Thymus (tissue), 11 donors: Measurements from ENCODE around the gene CNTN1. TPM values are rescaled to one million over a fixed set of nuclear protein-coding genes. Genes with fewer than 3 reads are reported as not detected.

Experiments used
- DNase-seq, 9 donors: peaks; one replicate each; pipeline ENCODE4 v3.0.0-alpha.2; 2013; ENCODE audit warnings: low spot score in 9 of 9, low read depth in 6 of 9, missing footprints in 1 of 9
- H3K27ac ChIP-seq, 2 donors: one replicate each; pipeline ENCODE4 v1.5.1; 2013; ENCODE audit warnings: control low read depth in 1 of 2, low read depth in 1 of 2, low read length in 1 of 2, mild to moderate bottlenecking in 1 of 2, moderate library complexity in 1 of 2
- H3K27me3 ChIP-seq, 2 donors: one replicate each; pipeline ENCODE4 v1.5.1; 2013; ENCODE audit warnings: low read length in 1 of 2; ENCODE audit not compliant: control insufficient read depth in 2 of 2, insufficient read depth in 1 of 2
- H3K36me3 ChIP-seq, 2 donors: one replicate each; pipeline ENCODE4 v1.5.1; 2013; ENCODE audit warnings: low read length in 1 of 2, mild to moderate bottlenecking in 1 of 2, moderate library complexity in 1 of 2; ENCODE audit not compliant: control insufficient read depth in 2 of 2, insufficient read depth in 2 of 2
- H3K4me1 ChIP-seq, 2 donors: one replicate each; pipeline ENCODE4 v1.5.1; 2013; ENCODE audit warnings: low read length in 2 of 2; ENCODE audit not compliant: control insufficient read depth in 2 of 2, insufficient read depth in 2 of 2
- H3K4me3 ChIP-seq, 2 donors: one replicate each; pipeline ENCODE4 v1.5.1; 2013; ENCODE audit warnings: low read length in 2 of 2, control low read depth in 1 of 2, mild to moderate bottlenecking in 1 of 2
- H3K9me3 ChIP-seq, 2 donors: one replicate each; pipeline ENCODE4 v1.5.1; 2013; ENCODE audit warnings: low read length in 1 of 2, mild to moderate bottlenecking in 1 of 2; ENCODE audit not compliant: control insufficient read depth in 2 of 2, insufficient read depth in 1 of 2
- WGBS: extraction: QIAGEN DNeasy Blood & Tissue Kit; methylation state at CpG from one replicate; pipeline ENCODE4 v1.1.7; 2013; 5-methylcytosine and 5-hydroxymethylcytosine counted together
- polyA plus RNA-seq: library from polyadenylated mRNA; stranded (reverse); fragments of 200-250 nt; gene quantifications from one replicate; pipeline ENCODE4 v1.2.3, GENCODE V29; 2013
- total RNA-seq: library from RNA; stranded (reverse); fragments of 120-200 nt; gene quantifications from one replicate; pipeline ENCODE4 v1.2.4, GENCODE V29; 2013
- donor health status: healthy.

CNTN1 gene
- total and polyA plus RNA-seq, 2 donors = 0.27 to 5.6 TPM

- DNase-seq = no peak
- WGBS = 96% methylated on average over 4 of the region's 4 CpGs
- H3K9me3 ChIP-seq = no peaks in the 10 kb centered on the region
Observed at GRCh38 chr12:40976546-40976945, 284.3 kb downstream of the CNTN1 start.

GRCh38 chr12:40980427-40980961 is 288.3 kb downstream of the CNTN1 start:
- Histone ChIP-seq H3K4me1 (no peaks in the 10 kb centered on the region), H3K9me3 (no peaks in the 10 kb centered on the region), H3K4me3 (no peak overlapping the region), H3K36me3 (no peaks in the 10 kb centered on the region), H3K27ac (no peak overlapping the region), H3K27me3 (no peaks in the 10 kb centered on the region)
- no peak for DNase-seq

More at GRCh38 chr12:40976546-40976945, 284.3 kb downstream of the CNTN1 start:
- no peak overlapping the region for H3K27ac ChIP-seq
- no peaks in the 10 kb centered on the region for H3K27me3 ChIP-seq
- H3K36me3 ChIP-seq = no peaks in the 10 kb centered on the region
- no peak overlapping the region for H3K4me3 ChIP-seq
- H3K4me1 ChIP-seq = no peaks in the 10 kb centered on the region

DNA sequence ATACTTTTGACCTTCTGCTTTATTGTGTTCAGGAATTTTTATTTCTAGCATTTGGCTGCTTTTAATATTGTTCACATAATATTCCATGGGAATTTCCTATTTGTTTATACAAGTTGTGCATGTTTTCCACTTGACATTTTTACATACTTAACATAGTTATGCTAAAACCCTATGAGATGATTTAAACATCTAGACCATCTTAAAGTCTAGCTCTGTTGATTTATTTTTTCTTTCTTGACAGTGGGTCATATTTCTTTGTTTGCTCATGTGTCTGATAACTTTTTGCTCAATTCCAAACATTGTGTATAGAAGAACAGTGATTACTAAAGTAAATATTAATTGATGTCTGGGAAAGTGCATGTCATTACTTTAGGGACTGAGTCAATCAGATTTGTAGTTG is 293.8 kb downstream of the CNTN1 start:
- Histone ChIP-seq H3K27me3 (no peaks in the 10 kb centered on the region), H3K4me3 (no peak overlapping the region), H3K36me3 (no peaks in the 10 kb centered on the region), H3K9me3 (no peaks in the 10 kb centered on the region), H3K27ac (no peak overlapping the region), H3K4me1 (no peaks in the 10 kb centered on the region)
- DNase-seq = no peak

DNA sequence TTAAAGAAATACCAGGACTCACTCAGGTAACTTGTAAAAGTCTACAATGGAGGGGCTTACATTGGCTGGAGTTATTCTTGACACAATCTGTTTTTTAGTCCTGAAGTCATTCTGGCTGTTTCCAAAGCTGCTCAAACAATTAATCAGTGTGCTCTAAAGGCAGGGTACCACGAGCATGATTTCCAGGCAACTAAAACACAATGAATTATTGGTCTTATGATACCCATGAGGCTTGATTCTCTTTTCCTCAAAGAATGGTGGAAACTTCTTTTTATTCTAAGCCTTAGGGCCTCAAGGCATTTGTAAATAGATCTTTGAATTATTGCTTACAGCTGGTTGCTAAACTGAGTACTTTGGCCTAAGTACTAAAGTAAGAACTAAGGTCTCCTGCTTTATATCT is 296.1 kb downstream of the CNTN1 start:
- Histone ChIP-seq H3K4me1 (no peaks in the 10 kb centered on the region), H3K27ac (no peak overlapping the region), H3K36me3 (no peaks in the 10 kb centered on the region), H3K9me3 (no peaks in the 10 kb centered on the region), H3K4me3 (no peak overlapping the region), H3K27me3 (no peaks in the 10 kb centered on the region)
- no peak for DNase-seq
- 89% methylated on average over 1 of the region's 1 CpG for WGBS

DNA sequence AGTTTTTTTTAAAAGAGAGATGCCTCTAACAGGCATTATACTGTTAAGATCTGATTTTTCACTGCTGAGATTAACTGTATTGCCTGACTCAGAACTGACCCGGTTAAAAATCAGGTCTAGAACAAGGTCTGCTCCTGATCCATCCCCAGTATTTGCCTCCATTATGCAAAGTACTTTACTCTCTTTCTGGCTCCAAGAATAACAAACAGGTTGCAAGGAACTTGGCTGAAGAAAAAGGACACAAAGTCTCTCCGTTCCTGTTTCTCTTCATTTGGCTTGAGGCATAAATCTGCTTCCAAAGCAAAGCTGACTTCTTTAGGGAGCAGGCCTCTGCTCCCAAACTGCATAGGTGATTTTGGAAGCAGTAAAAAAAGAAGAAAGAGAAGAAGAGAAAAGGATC is 296.6 kb downstream of the CNTN1 start:
- Histone ChIP-seq H3K27me3 (no peaks in the 10 kb centered on the region), H3K4me1 (no peaks in the 10 kb centered on the region), H3K27ac (no peak overlapping the region), H3K9me3 (no peaks in the 10 kb centered on the region), H3K4me3 (no peak overlapping the region), H3K36me3 (no peaks in the 10 kb centered on the region)
- no peak for DNase-seq
- WGBS = 83% methylated on average over 2 of the region's 2 CpGs

- no peaks in the 10 kb centered on the region for H3K9me3 ChIP-seq
- no peaks in the 10 kb centered on the region for H3K27me3 ChIP-seq
- 84% methylated on average over 3 of the region's 3 CpGs for WGBS
- no peak overlapping the region for H3K4me3 ChIP-seq
- no peak for DNase-seq
- no peaks in the 10 kb centered on the region for H3K36me3 ChIP-seq
- no peak overlapping the region for H3K27ac ChIP-seq
- no peaks in the 10 kb centered on the region for H3K4me1 ChIP-seq
Observed at GRCh38 chr12:40989785-40990184, 297.5 kb downstream of the CNTN1 start.

DNA sequence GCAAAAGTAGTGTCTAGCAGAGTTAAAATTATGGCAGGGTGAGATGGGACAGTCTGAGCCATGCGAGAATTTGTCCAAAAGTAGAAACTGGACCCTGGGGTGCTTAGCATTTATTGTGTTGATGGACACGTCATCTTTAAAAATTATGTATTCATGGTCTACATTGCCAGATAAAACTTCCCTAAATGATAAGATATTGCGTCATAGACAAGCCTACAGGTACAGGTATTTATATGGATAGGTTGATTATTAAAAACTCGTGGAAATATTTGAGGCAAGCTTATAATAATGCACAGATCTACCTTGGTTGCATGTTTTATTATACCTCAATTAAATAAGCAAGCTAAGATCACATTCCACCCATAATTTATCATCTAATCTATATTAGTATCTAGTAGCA is 299.9 kb downstream of the CNTN1 start:
- Histone ChIP-seq H3K9me3 (no peaks in the 10 kb centered on the region), H3K4me3 (no peak overlapping the region), H3K27me3 (no peaks in the 10 kb centered on the region), H3K4me1 (no peaks in the 10 kb centered on the region), H3K36me3 (no peaks in the 10 kb centered on the region), H3K27ac (no peak overlapping the region)
- 89% methylated on average over 4 of the region's 4 CpGs for WGBS
- DNase-seq = no peak

- no peaks in the 10 kb centered on the region for H3K36me3 ChIP-seq
- WGBS = 96% methylated on average over 1 of the region's 1 CpG
- H3K4me1 ChIP-seq = no peaks in the 10 kb centered on the region
- no peaks in the 10 kb centered on the region for H3K9me3 ChIP-seq
- H3K27me3 ChIP-seq = no peaks in the 10 kb centered on the region
- H3K27ac ChIP-seq = no peak overlapping the region
- H3K4me3 ChIP-seq = no peak overlapping the region
- no peak for DNase-seq
Observed at GRCh38 chr12:40992674-40993073, 300.4 kb downstream of the CNTN1 start.

- Histone ChIP-seq H3K4me1 (no peaks in the 10 kb centered on the region), H3K36me3 (no peaks in the 10 kb centered on the region), H3K4me3 (no peak overlapping the region), H3K9me3 (no peaks in the 10 kb centered on the region), H3K27ac (no peak overlapping the region), H3K27me3 (no peaks in the 10 kb centered on the region)
- DNase-seq = no peak
- WGBS = 90% methylated on average over 3 of the region's 3 CpGs
Observed at GRCh38 chr12:40993158-40993557, 300.9 kb downstream of the CNTN1 start.

DNA sequence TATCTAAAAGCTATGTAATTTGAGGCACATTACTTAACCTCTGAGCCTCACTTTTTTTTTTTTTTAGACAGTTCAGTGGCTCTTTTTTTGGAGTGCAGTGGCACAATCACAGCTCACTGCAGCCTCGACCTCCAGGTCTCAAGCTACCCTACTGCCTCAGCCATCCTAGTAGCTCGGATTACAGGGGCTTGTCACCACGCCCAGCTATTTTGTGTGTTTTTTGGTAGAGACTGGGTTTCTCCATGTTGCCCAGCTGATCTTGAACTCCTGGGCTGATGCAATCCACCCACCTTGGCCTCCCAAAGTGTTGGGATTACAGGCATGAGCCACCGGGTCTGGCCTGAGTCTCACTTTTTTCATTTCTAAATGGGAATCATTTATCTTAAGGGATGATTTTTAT is 303.9 kb downstream of the CNTN1 start:
- WGBS = 88% methylated on average over 4 of the region's 4 CpGs
- Histone ChIP-seq H3K27ac (no peak overlapping the region), H3K4me1 (no peaks in the 10 kb centered on the region), H3K9me3 (no peaks in the 10 kb centered on the region), H3K4me3 (no peak overlapping the region), H3K27me3 (no peaks in the 10 kb centered on the region), H3K36me3 (no peaks in the 10 kb centered on the region)
- no peak for DNase-seq
